NB4 (cell line): Measurements from ENCODE around the gene RBM39.

Source experiments
- CTCF ChIP-seq: IDR thresholded peaks from one replicate; pipeline ENCODE4 v1.5.1; 2012; ENCODE audit warnings: low read depth, low read length
- MAX ChIP-seq: IDR thresholded peaks from 2 replicates; pipeline ENCODE4 v1.6.1; 2011; ENCODE audit warnings: low read depth, low read length
- MYC ChIP-seq: IDR thresholded peaks from 2 replicates; pipeline ENCODE4 v1.6.1; 2011; ENCODE audit warnings: low read depth, low read length
- POLR2A ChIP-seq: IDR thresholded peaks from 2 replicates; pipeline ENCODE4 v1.6.1; 2011; ENCODE audit warnings: mild to moderate bottlenecking; ENCODE audit not compliant: insufficient read length; ENCODE audit errors: extremely low read depth

GRCh38 chr20:35711588-35712209 lies 30.4 kb downstream of the RBM39 start:
- TF ChIP-seq MYC = no peak
- TF ChIP-seq POLR2A = no peak
- TF ChIP-seq CTCF = no peak
- no peak for TF ChIP-seq MAX
